IgD-negative memory B cell (primary cell): ENCODE data around the gene LYSMD3. TPM values are rescaled to one million over a fixed set of nuclear protein-coding genes. Genes with fewer than 3 reads are reported as not detected.

ENCODE experiments used
- H3K27ac Mint-ChIP-seq, 3 donors: one replicate each; pipeline ENCODE4 v1.8.0; 2020 to 2022; ENCODE audit warnings: mild to moderate bottlenecking in 3 of 3, mixed read lengths in 3 of 3, moderate library complexity in 1 of 3
- H3K27me3 Mint-ChIP-seq: one replicate; pipeline ENCODE4 v1.8.0; 2021; ENCODE audit warnings: mixed read lengths
- H3K36me3 Mint-ChIP-seq: one replicate; pipeline ENCODE4 v1.8.0; 2020; ENCODE audit warnings: mild to moderate bottlenecking, mixed read lengths
- H3K4me1 Mint-ChIP-seq, 3 donors: one replicate each; pipeline ENCODE4 v1.8.0; 2020 to 2022; ENCODE audit warnings: mixed read lengths in 3 of 3, mild to moderate bottlenecking in 1 of 3
- H3K4me3 Mint-ChIP-seq, 4 donors: one replicate each; pipeline ENCODE4 v1.8.0; 2020 to 2022; ENCODE audit warnings: mild to moderate bottlenecking in 4 of 4, mixed read lengths in 4 of 4, moderate library complexity in 3 of 4
- H3K9me3 Mint-ChIP-seq, 3 donors: one replicate each; pipeline ENCODE4 v1.8.0; 2020 to 2021; ENCODE audit warnings: mixed read lengths in 3 of 3, mild to moderate bottlenecking in 1 of 3
- polyA plus RNA-seq: library from polyadenylated mRNA; unstranded; fragments of 300-500 nt; fragmentation: Illumina TruSeq; gene quantifications from one replicate; pipeline ENCODE4 v1.2.3, GENCODE V29; 2021

Gene LYSMD3
- polyA plus RNA-seq, 1 donor from 2014 or later, result 8.2 TPM

DNA sequence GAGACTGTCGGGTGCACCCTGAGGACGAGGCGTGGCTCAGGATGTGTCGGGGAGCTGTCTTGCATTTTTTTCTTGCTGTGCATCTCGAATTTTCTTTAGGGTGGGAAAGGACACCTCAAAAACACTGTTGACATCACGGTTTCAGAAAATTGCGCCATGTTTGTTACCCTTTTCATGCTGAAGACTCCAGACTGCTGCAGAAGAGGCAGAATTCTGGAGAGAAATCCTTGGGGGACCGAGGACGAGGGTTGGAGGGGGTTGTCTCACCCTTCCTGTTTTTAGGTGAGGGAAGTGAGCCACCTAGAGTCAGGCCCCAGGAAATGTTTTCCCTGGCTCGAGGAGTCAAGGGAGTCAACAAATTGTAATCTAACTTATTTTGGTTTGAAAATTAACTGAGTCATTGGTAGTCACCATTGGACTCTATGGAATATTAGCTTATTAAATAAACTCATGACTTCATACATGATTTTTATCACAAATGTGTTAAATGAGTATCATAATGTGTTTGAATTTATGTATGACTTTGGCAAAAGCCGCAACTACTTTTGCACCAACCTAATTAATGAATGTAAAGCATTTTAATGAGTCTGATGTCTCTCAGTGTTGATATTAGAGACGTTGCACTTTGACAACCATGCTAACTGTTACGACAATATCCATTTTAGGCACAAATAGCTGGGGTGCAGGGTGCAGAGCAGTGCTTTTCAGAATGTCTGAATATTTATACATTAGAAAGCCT lies 724 bp upstream of the LYSMD3 start:
- peaks cover 13 to 29% (median 23%) of the 10 kb centered on the region in 3 donors for H3K4me1 Mint-ChIP-seq
- H3K27me3 Mint-ChIP-seq, result peaks cover 9% of the 10 kb centered on the region
- H3K27ac Mint-ChIP-seq, result peak overlapping the region; percentile 93 to 99 (median 98)
- no peaks in the 10 kb centered on the region for H3K36me3 Mint-ChIP-seq
- H3K4me3 Mint-ChIP-seq, result peak overlapping the region; percentile 92 to 100 (median 100)
- H3K9me3 Mint-ChIP-seq, result no peaks in the 10 kb centered on the region

GRCh38 chr5:90528601-90529193 lies 687 bp downstream of the LYSMD3 start:
- Mint-ChIP-seq H3K27ac (peak overlapping the region; percentile 93 to 99 (median 98)), H3K27me3 (peaks cover 6% of the 10 kb centered on the region), H3K4me1 (peaks cover 15 to 29% (median 27%) of the 10 kb centered on the region in 3 donors), H3K9me3 (no peaks in the 10 kb centered on the region), H3K4me3 (peak overlapping the region; percentile 92 to 100 (median 100)), H3K36me3 (no peaks in the 10 kb centered on the region)

DNA sequence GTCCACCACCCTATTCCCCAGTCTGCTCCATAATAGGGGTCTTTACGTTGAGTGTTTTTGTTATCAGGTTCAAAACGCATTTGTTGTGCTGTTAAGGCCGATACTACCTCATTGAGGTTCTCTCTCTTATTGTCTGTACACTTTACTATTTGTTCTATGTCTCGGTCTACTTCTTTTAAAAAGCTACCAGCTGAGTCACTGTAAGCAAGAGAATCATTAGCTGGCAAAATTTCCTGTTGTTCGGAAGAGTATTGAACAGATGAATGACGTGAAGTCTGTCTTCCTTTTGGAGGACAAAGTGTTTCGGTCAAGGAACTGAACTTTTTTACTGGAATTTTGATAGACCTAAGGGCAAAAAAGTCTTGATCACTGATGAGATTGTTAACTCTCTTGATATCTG lies 10.3 kb downstream of the LYSMD3 start:
- Mint-ChIP-seq H3K27me3 (no peaks in the 10 kb centered on the region), H3K27ac (no peak overlapping the region), H3K9me3 (no peaks in the 10 kb centered on the region), H3K36me3 (peaks cover 4% of the 10 kb centered on the region), H3K4me1 (peaks cover 0 to 17% (median 11%) of the 10 kb centered on the region in 3 donors), H3K4me3 (no peak overlapping the region)

GRCh38 chr5:90518661-90519060 lies 10.7 kb downstream of the LYSMD3 start:
- Mint-ChIP-seq H3K4me3 (no peak overlapping the region), H3K36me3 (peaks cover 4% of the 10 kb centered on the region), H3K27ac (no peak overlapping the region), H3K9me3 (no peaks in the 10 kb centered on the region), H3K27me3 (no peaks in the 10 kb centered on the region), H3K4me1 (peaks cover 0 to 17% (median 9%) of the 10 kb centered on the region in 3 donors)

DNA sequence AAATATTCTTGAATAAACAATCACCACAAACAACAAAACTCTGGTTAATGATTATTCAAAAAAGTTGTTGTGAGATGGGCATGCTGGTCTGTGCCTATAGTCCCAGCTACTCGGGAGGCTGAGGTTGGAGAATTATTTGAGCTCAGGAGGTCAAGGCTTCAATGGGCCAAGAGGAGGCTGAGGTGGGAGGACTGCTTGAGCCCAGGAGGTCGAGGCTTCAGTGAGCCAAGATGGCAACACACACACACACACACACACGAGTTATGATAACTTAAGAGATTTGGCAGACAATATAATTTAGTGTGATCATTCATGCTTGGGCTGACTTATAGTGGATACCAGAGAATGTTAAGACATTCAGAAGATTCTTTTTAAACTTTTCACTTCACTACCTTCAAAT lies 14.9 kb downstream of the LYSMD3 start:
- Mint-ChIP-seq H3K4me1 (peaks cover 0 to 10% (median 8%) of the 10 kb centered on the region in 3 donors), H3K27ac (no peak overlapping the region)

DNA sequence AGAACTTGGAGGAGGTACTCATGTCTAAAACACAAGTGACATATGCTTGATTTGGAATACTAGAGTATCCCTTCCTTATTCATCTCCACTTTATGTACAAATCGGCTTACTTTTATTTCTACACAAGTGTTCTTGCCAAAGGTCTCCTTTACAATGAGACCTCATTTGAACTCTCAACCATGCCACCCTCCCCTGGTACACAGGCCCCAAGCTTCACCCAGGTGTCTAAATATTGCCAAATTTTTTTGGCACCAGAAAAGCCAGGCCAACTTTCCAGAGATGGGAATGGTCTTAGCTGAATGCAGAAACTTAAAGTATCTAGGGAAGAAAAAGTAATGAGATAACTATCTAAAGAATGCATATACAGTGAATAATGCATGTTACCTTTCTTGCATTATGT lies 18.9 kb downstream of the LYSMD3 start:
- H3K27ac Mint-ChIP-seq, result no peak overlapping the region
- H3K9me3 Mint-ChIP-seq, result no peaks in the 10 kb centered on the region
- H3K36me3 Mint-ChIP-seq, result no peaks in the 10 kb centered on the region
- H3K4me3 Mint-ChIP-seq, result no peak overlapping the region
- H3K27me3 Mint-ChIP-seq, result no peaks in the 10 kb centered on the region
- H3K4me1 Mint-ChIP-seq, result peaks cover 0 to 7% (median 0%) of the 10 kb centered on the region in 3 donors

More for the DNA sequence above, 14.9 kb downstream of the LYSMD3 start:
- H3K36me3 Mint-ChIP-seq, result no peaks in the 10 kb centered on the region
- no peaks in the 10 kb centered on the region for H3K27me3 Mint-ChIP-seq
- H3K4me3 Mint-ChIP-seq, result no peak overlapping the region
- H3K9me3 Mint-ChIP-seq, result no peaks in the 10 kb centered on the region

- Mint-ChIP-seq H3K36me3 (no peaks in the 10 kb centered on the region), H3K9me3 (no peaks in the 10 kb centered on the region), H3K27ac (no peak overlapping the region), H3K4me3 (no peak overlapping the region), H3K27me3 (no peaks in the 10 kb centered on the region), H3K4me1 (peaks cover 0 to 6% (median 0%) of the 10 kb centered on the region in 3 donors)
These were observed 23.2 kb downstream of the LYSMD3 start for GRCh38 chr5:90506221-90506620.

DNA sequence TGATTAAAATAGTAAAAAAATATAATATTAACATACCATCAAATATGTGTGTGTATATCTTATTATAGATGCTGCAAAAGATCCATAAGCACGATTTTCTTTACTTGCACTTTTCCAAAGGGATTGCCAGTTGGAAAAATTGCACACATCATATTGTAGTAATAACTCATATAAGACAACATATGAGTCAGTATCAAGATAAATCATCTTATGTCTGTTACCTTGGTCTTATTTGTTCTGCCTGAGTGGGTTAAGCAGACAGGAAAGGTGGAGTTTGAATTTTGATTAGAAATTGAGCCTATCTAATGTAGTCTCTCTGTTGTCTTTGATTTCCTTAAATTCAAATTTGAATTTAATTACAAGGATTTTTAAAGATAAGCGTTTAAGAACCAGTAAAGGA lies 24.6 kb downstream of the LYSMD3 start:
- no peaks in the 10 kb centered on the region for H3K9me3 Mint-ChIP-seq
- no peaks in the 10 kb centered on the region for H3K36me3 Mint-ChIP-seq
- no peaks in the 10 kb centered on the region for H3K27me3 Mint-ChIP-seq
- peaks cover 0 to 6% (median 0%) of the 10 kb centered on the region in 3 donors for H3K4me1 Mint-ChIP-seq
- H3K4me3 Mint-ChIP-seq, result no peak overlapping the region
- no peak overlapping the region for H3K27ac Mint-ChIP-seq

GRCh38 chr5:90503596-90503995 lies 25.8 kb downstream of the LYSMD3 start:
- Mint-ChIP-seq H3K36me3 (peaks cover 2% of the 10 kb centered on the region), H3K4me3 (no peak overlapping the region), H3K4me1 (peaks cover 0 to 6% (median 0%) of the 10 kb centered on the region in 3 donors), H3K27me3 (no peaks in the 10 kb centered on the region), H3K27ac (no peak overlapping the region), H3K9me3 (no peaks in the 10 kb centered on the region)

- no peak overlapping the region for H3K4me3 Mint-ChIP-seq
- peaks cover 0 to 11% (median 2%) of the 10 kb centered on the region in 3 donors for H3K9me3 Mint-ChIP-seq
- peaks cover 9% of the 10 kb centered on the region for H3K36me3 Mint-ChIP-seq
- no peak overlapping the region for H3K27ac Mint-ChIP-seq
- no peaks in the 10 kb centered on the region for H3K4me1 Mint-ChIP-seq
- H3K27me3 Mint-ChIP-seq, result no peaks in the 10 kb centered on the region
These were observed 34.2 kb downstream of the LYSMD3 start for GRCh38 chr5:90495146-90495545.

GRCh38 chr5:90494043-90494442 lies 35.3 kb downstream of the LYSMD3 start:
- Mint-ChIP-seq H3K27me3 (no peaks in the 10 kb centered on the region), H3K9me3 (peaks cover 0 to 11% (median 2%) of the 10 kb centered on the region in 3 donors), H3K4me1 (no peaks in the 10 kb centered on the region), H3K27ac (no peak overlapping the region), H3K4me3 (no peak overlapping the region), H3K36me3 (peaks cover 7% of the 10 kb centered on the region)

- H3K36me3 Mint-ChIP-seq, result peaks cover 2% of the 10 kb centered on the region
- H3K4me1 Mint-ChIP-seq, result no peaks in the 10 kb centered on the region
- no peaks in the 10 kb centered on the region for H3K9me3 Mint-ChIP-seq
- no peak overlapping the region for H3K4me3 Mint-ChIP-seq
- no peak overlapping the region for H3K27ac Mint-ChIP-seq
- no peaks in the 10 kb centered on the region for H3K27me3 Mint-ChIP-seq
These were observed 40.6 kb downstream of the LYSMD3 start for GRCh38 chr5:90488791-90489190.

DNA sequence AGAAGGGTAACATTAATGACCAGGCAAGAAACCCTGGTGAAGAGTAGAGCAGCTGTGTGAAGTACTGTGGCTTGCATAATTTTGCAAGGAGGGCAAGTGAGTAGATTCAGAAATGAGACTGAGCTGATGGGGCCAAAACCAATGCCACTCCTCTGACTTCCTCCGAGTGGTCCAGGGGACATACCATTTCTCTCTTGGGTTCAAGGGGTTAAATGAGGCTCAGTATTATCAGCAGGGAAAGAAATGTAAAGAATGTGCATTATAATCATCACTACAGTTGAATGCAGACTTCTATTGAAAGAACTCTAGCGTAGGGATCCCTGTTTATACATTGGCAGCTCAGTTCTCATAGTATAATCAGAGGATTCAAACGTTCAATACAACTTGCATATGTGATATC lies 44.8 kb downstream of the LYSMD3 start:
- Mint-ChIP-seq H3K36me3 (no peaks in the 10 kb centered on the region), H3K4me1 (no peaks in the 10 kb centered on the region), H3K27ac (no peak overlapping the region), H3K27me3 (no peaks in the 10 kb centered on the region), H3K9me3 (no peaks in the 10 kb centered on the region), H3K4me3 (no peak overlapping the region)

- no peaks in the 10 kb centered on the region for H3K27me3 Mint-ChIP-seq
- H3K4me3 Mint-ChIP-seq, result no peak overlapping the region
- H3K4me1 Mint-ChIP-seq, result no peaks in the 10 kb centered on the region
- no peaks in the 10 kb centered on the region for H3K9me3 Mint-ChIP-seq
- no peaks in the 10 kb centered on the region for H3K36me3 Mint-ChIP-seq
- H3K27ac Mint-ChIP-seq, result no peak overlapping the region
These were observed 46.2 kb downstream of the LYSMD3 start for GRCh38 chr5:90483206-90483605.

- Mint-ChIP-seq H3K9me3 (no peaks in the 10 kb centered on the region), H3K4me3 (no peak overlapping the region), H3K36me3 (no peaks in the 10 kb centered on the region), H3K4me1 (peaks cover 0 to 3% (median 0%) of the 10 kb centered on the region in 3 donors), H3K27me3 (no peaks in the 10 kb centered on the region), H3K27ac (no peak overlapping the region)
These were observed 48.7 kb downstream of the LYSMD3 start for GRCh38 chr5:90480699-90481098.
